Stomach (tissue), 4 donors: ENCODE measurements around the gene MCF2L2.

Source experiments
- EP300 ChIP-seq: sonication (generic); formaldehyde crosslinking; IDR thresholded peaks from one replicate; pipeline ENCODE4 v1.6.1; 2017; ENCODE audit warnings: antibody characterized with exemption
- POLR2A ChIP-seq, 4 donors: fragments of 450-650 bp; IDR thresholded peaks; one replicate each; pipeline ENCODE4 v1.6.1; 2016; ENCODE audit warnings: antibody characterized with exemption in 4 of 4, control low read depth in 2 of 4, mild to moderate bottlenecking in 1 of 4, moderate library complexity in 1 of 4
- POLR2AphosphoS5 ChIP-seq, 3 donors: sonication (generic); formaldehyde crosslinking; IDR thresholded peaks; one replicate each; pipeline ENCODE4 v1.6.1; 2016; ENCODE audit warnings: antibody characterized with exemption in 3 of 3
- TF ChIP-seq, protein P1 (sequence below), 7 experiments: fragments of 450-650 bp in 4 of 7; fragments of 200-600 bp in 3 of 7; sonication (generic) in 3 of 7; IDR thresholded peaks; one replicate each; pipeline ENCODE4 v1.5.1; 2016 to 2019; ENCODE audit warnings: antibody characterized with exemption in 7 of 7, control low read depth in 2 of 7, mild to moderate bottlenecking in 1 of 7

DNA sequence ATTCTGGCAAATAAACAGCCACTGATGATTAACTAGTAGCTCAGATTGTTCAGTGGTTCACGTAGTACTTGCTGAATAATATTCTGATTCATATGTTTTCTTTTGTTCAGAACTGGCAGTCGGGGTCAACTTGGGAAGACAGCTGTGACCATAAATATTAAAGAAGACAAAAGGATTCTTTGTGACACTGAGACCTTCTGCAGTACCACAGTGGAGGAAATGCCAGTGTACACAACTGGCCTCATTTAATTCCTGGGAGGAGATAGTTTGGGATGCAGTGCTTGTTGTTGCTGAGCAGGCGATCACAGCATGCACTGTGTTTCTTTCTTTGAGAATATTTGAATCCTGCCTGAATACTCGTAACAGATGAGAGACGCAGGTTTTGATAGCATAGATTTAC lies 26.7 kb upstream of the MCF2L2 start:
- TF ChIP-seq, protein P1, sequence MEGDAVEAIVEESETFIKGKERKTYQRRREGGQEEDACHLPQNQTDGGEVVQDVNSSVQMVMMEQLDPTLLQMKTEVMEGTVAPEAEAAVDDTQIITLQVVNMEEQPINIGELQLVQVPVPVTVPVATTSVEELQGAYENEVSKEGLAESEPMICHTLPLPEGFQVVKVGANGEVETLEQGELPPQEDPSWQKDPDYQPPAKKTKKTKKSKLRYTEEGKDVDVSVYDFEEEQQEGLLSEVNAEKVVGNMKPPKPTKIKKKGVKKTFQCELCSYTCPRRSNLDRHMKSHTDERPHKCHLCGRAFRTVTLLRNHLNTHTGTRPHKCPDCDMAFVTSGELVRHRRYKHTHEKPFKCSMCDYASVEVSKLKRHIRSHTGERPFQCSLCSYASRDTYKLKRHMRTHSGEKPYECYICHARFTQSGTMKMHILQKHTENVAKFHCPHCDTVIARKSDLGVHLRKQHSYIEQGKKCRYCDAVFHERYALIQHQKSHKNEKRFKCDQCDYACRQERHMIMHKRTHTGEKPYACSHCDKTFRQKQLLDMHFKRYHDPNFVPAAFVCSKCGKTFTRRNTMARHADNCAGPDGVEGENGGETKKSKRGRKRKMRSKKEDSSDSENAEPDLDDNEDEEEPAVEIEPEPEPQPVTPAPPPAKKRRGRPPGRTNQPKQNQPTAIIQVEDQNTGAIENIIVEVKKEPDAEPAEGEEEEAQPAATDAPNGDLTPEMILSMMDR (IDR thresholded peaks at IDR 0.05) = no peak
- TF ChIP-seq POLR2AphosphoS5 (IDR thresholded peaks at IDR 0.05) (no peak), EP300 (no peak), POLR2A (IDR thresholded peaks at IDR 0.05) (no peak)
